Hepatocyte (in vitro differentiated cells): ENCODE results near the gene ROBO4. TPM values are rescaled to one million over a fixed set of nuclear protein-coding genes. Genes with fewer than 3 reads are reported as not detected.

Experiments used
- DNase-seq: peaks from one replicate; pipeline ENCODE4 v3.0.0-alpha.2; 2016; ENCODE audit warnings: low spot score
- H2AFZ ChIP-seq: fragments of 200-600 bp; sonication (generic); 2 replicates; pipeline ENCODE4 v1.6.0; 2016; ENCODE audit warnings: antibody characterized with exemption, mild to moderate bottlenecking
- H3K27ac ChIP-seq: fragments of 200-600 bp; sonication (generic); 2 replicates; pipeline ENCODE4 v1.5.1; 2016; ENCODE audit warnings: mild to moderate bottlenecking
- H3K27me3 ChIP-seq: fragments of 200-600 bp; sonication (generic); 2 replicates; pipeline ENCODE4 v1.6.1; 2016
- H3K36me3 ChIP-seq: fragments of 200-600 bp; sonication (generic); replicated peaks from 2 replicates; pipeline ENCODE4 v1.5.1; 2016; ENCODE audit warnings: low read depth; ENCODE audit not compliant: insufficient read depth
- H3K4me1 ChIP-seq: fragments of 200-600 bp; sonication (generic); 2 replicates; pipeline ENCODE4 v1.5.1; 2016; ENCODE audit warnings: mild to moderate bottlenecking, moderate library complexity; ENCODE audit not compliant: insufficient read depth
- H3K4me2 ChIP-seq: fragments of 200-600 bp; sonication (generic); 2 replicates; pipeline ENCODE4 v1.6.0; 2016
- H3K4me3 ChIP-seq: fragments of 200-600 bp; sonication (generic); 2 replicates; pipeline ENCODE4 v1.5.1; 2016; ENCODE audit warnings: mild to moderate bottlenecking
- H3K79me2 ChIP-seq: fragments of 200-600 bp; sonication (generic); 2 replicates; pipeline ENCODE4 v1.6.0; 2017; ENCODE audit warnings: mild to moderate bottlenecking
- H3K9me2 ChIP-seq: fragments of 200-600 bp; sonication (generic); replicated peaks from 2 replicates; pipeline ENCODE4 v1.6.0; 2017; ENCODE audit warnings: mild to moderate bottlenecking; ENCODE audit not compliant: insufficient read depth
- H3K9me3 ChIP-seq: fragments of 200-600 bp; sonication (generic); 2 replicates; pipeline ENCODE4 v1.5.1; 2016; ENCODE audit warnings: low read depth, mild to moderate bottlenecking
- H4K20me1 ChIP-seq: fragments of 200-600 bp; sonication (generic); 2 replicates; pipeline ENCODE4 v1.6.0; 2016; ENCODE audit warnings: mild to moderate bottlenecking; ENCODE audit not compliant: insufficient read depth, poor library complexity, severe bottlenecking
- CTCF ChIP-seq: fragments of 200-600 bp; sonication (generic); IDR thresholded peaks from 2 replicates; pipeline ENCODE4 v1.5.1; 2016; ENCODE audit warnings: antibody characterized with exemption, mild to moderate bottlenecking; ENCODE audit not compliant: poor library complexity
- EZH2 ChIP-seq: fragments of 200-600 bp; sonication (generic); IDR thresholded peaks from 2 replicates; pipeline ENCODE4 v1.6.1; 2016; ENCODE audit warnings: antibody characterized with exemption, mild to moderate bottlenecking, borderline replicate concordance
- EZH2phosphoT487 ChIP-seq: fragments of 200-600 bp; sonication (generic); IDR thresholded peaks from one replicate; pipeline ENCODE4 v1.6.1; 2018; ENCODE audit warnings: antibody characterized with exemption, mild to moderate bottlenecking, low read depth, moderate library complexity; ENCODE audit not compliant: unreplicated experiment, severe bottlenecking
- WGBS: methylation state at CpG from one replicate; pipeline ENCODE4 v1.1.6; 2016; ENCODE audit warnings: low lambda C conversion rate; ENCODE audit errors: missing lambda C conversion rate; 5-methylcytosine and 5-hydroxymethylcytosine counted together
- polyA plus RNA-seq: library from polyadenylated mRNA; unstranded; fragments of >200 nt; fragmentation: Nextera tagmentation; extraction: Ambion mirVana; gene quantifications from 2 replicates; pipeline ENCODE4 v1.2.1, GENCODE V29; 2016
- total RNA-seq: library from RNA; depleted of rRNA; stranded (reverse); fragments of >200 nt; gene quantifications from 2 replicates; pipeline ENCODE4 v1.2.3, GENCODE V29; 2014

ROBO4 gene
- total and polyA plus RNA-seq, 2 experiments from 2014 or later: 0.28 to 2.0 TPM

DNA sequence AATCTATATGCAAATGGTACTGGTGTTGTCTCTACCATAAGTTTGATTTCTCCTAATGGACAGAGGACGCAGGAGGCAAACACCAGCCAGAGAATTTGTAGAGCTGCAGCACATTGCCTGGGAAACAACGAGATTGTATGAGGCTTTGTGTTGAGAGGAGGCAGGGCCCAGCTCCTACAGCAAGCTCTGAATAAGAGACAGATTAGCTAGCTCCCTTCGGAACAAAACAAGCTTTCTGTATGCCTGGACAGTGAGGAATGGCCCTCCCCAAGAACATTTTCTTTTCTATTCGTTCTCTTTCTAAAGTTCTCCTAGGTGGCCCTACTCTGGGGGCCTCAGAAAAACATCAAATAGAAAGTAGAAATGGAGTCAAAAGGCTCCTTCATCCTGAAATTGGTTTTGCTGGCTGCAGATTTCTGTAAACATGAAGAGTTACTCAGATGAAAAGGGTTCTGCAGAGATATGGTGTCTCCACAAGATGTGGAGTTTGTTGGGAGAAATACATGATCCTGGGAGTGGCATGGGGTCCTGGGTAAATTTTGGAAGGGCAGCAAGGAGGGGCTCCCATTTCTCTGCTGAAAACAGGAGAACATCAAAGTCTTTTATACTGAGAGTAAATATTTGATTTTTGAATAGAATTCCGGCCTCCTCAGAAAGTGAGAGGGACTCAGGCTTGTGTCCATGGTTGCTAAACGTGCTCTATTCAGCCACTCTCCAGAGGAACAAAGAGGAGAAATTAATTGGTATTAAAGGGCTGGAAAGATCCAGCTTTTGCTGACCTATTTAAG, 45.0 kb upstream of the ROBO4 start:
- Histone ChIP-seq H3K9me3 (no peaks in the 10 kb centered on the region), H3K27me3 (no peaks in the 10 kb centered on the region), H3K79me2 (no peaks in the 10 kb centered on the region), H3K4me3 (no peak overlapping the region), H2AFZ (no peak overlapping the region), H3K9me2 (no peaks in the 10 kb centered on the region), H3K27ac (no peak overlapping the region), H3K4me2 (no peak overlapping the region), H4K20me1 (no peaks in the 10 kb centered on the region), H3K36me3 (no peaks in the 10 kb centered on the region), H3K4me1 (no peaks in the 10 kb centered on the region)
- no peak for DNase-seq
- no peak for TF ChIP-seq EZH2phosphoT487
- no peak for TF ChIP-seq CTCF
- no peak for TF ChIP-seq EZH2
- WGBS: 62% methylated on average over 6 of the region's 6 CpGs

DNA sequence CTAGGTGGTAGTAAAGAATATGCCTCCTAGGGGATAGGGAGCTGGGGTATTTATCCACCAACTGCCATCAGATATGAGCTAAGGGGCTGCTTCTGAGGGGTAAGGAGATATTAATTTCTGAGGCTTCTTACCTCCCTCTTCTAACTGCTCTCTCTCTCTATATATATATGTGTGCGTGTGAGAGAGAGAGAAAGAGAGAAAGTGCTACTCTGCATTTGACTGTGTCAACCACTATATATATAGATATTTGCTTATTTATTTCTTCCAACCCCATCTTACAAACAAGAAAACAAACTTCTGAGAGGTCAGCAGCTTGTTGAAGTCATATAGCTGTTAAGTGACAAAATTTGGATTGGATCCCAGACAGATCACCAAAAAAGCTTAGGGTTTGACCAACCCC, 44.0 kb upstream of the ROBO4 start:
- no peaks in the 10 kb centered on the region for H3K9me3 ChIP-seq
- H3K4me2 ChIP-seq: no peak overlapping the region
- no peak overlapping the region for H3K4me3 ChIP-seq
- TF ChIP-seq EZH2: no peak
- no peak for TF ChIP-seq EZH2phosphoT487
- no peak for TF ChIP-seq CTCF
- DNase-seq: no peak
- H4K20me1 ChIP-seq: no peaks in the 10 kb centered on the region
- H3K4me1 ChIP-seq: no peaks in the 10 kb centered on the region
- no peaks in the 10 kb centered on the region for H3K36me3 ChIP-seq
- H2AFZ ChIP-seq: no peak overlapping the region
- no peaks in the 10 kb centered on the region for H3K9me2 ChIP-seq
- H3K27ac ChIP-seq: no peak overlapping the region
- no peaks in the 10 kb centered on the region for H3K79me2 ChIP-seq
- WGBS: 89% methylated on average over 1 of the region's 1 CpG
- peaks cover 1% of the 10 kb centered on the region for H3K27me3 ChIP-seq

- H3K36me3 ChIP-seq: no peaks in the 10 kb centered on the region
- DNase-seq: no peak
- WGBS: 88% methylated on average over 6 of the region's 6 CpGs
- H3K9me2 ChIP-seq: no peaks in the 10 kb centered on the region
- H3K4me1 ChIP-seq: no peaks in the 10 kb centered on the region
- H3K9me3 ChIP-seq: no peaks in the 10 kb centered on the region
- no peak for TF ChIP-seq EZH2
- TF ChIP-seq CTCF: no peak
- TF ChIP-seq EZH2phosphoT487: no peak
- H3K27me3 ChIP-seq: peaks cover 4% of the 10 kb centered on the region
- H3K79me2 ChIP-seq: no peaks in the 10 kb centered on the region
- no peaks in the 10 kb centered on the region for H4K20me1 ChIP-seq
- H3K27ac ChIP-seq: no peak overlapping the region
- H2AFZ ChIP-seq: no peak overlapping the region
- no peak overlapping the region for H3K4me2 ChIP-seq
- no peak overlapping the region for H3K4me3 ChIP-seq
These were observed 41.3 kb upstream of the ROBO4 start for GRCh38 chr11:124938970-124939369.
